Measurements from ENCODE around the gene ZBTB45.

The ZBTB45 gene

GRCh38 chr19:58519355-58520256 lies at the start of gene ZBTB45:
ZBTB45 (minus strand) TSS chr19:58519810; CDS start chr19:58517673, 2,137 bp downstream.
- peak within 1 kb of the TSS; percentile 81 for H3K4me3 ChIP-seq (ENCODE audit: low read depth, low read length)
- peak; percentile 91 for DNase-seq (ENCODE audit: low read depth)
- peak; percentile 86 for TF ChIP-seq CTCF (IDR thresholded peaks at IDR 0.05; ENCODE audit: control insufficient read depth, extremely low read depth, insufficient read depth)

GRCh38 chr19:58568453-58569130 lies 49.0 kb upstream of the ZBTB45 start:
- no peak for DNase-seq (ENCODE audit: low read depth)
- TF ChIP-seq CTCF (IDR thresholded peaks at IDR 0.05; ENCODE audit: control insufficient read depth, extremely low read depth, insufficient read depth), result no peak
- no peak overlapping the region for H3K4me3 ChIP-seq (ENCODE audit: low read depth, low read length)

- no peak for TF ChIP-seq CTCF (IDR thresholded peaks at IDR 0.05; ENCODE audit: control insufficient read depth, extremely low read depth, insufficient read depth)
- H3K4me3 ChIP-seq (ENCODE audit: low read depth, low read length), result no peak overlapping the region
- DNase-seq (ENCODE audit: low read depth), result no peak
Measured at GRCh38 chr19:58566989-58567388, 47.4 kb upstream of the ZBTB45 start.

GRCh38 chr19:58563823-58564222 lies 44.2 kb upstream of the ZBTB45 start:
- no peak overlapping the region for H3K4me3 ChIP-seq (ENCODE audit: low read depth, low read length)
- no peak for TF ChIP-seq CTCF (IDR thresholded peaks at IDR 0.05; ENCODE audit: control insufficient read depth, extremely low read depth, insufficient read depth)
- DNase-seq (ENCODE audit: low read depth), result no peak

GRCh38 chr19:58563034-58563573 lies 43.5 kb upstream of the ZBTB45 start:
- peak overlapping the region; percentile 52 for H3K4me3 ChIP-seq (ENCODE audit: low read depth, low read length)
- DNase-seq (ENCODE audit: low read depth), result no peak
- no peak for TF ChIP-seq CTCF (IDR thresholded peaks at IDR 0.05; ENCODE audit: control insufficient read depth, extremely low read depth, insufficient read depth)

GRCh38 chr19:58562122-58563033 lies 42.8 kb upstream of the ZBTB45 start:
- DNase-seq (ENCODE audit: low read depth), result no peak
- peak overlapping the region; percentile 52 for H3K4me3 ChIP-seq (ENCODE audit: low read depth, low read length)
- no peak for TF ChIP-seq CTCF (IDR thresholded peaks at IDR 0.05; ENCODE audit: control insufficient read depth, extremely low read depth, insufficient read depth)

Data from LNCaP clone FGC (cell line).